HEK293 (cell line): ENCODE results near the gene SELENOW.
A peak's percentile ranks its signal among the peaks of the same experiment; 100 is the strongest.

Experiments used
- GLIS2 ChIP-seq: fragments of 450-650 bp; formaldehyde crosslinking; IDR thresholded peaks from 2 replicates; pipeline ENCODE4 v1.5.1; 2016; ENCODE audit warnings: missing biosample characterization, missing genetic modification characterization
- INSM2 ChIP-seq: fragments of 450-650 bp; formaldehyde crosslinking; IDR thresholded peaks from 2 replicates; pipeline ENCODE4 v1.5.1; 2016; ENCODE audit warnings: missing biosample characterization, missing genetic modification characterization
- KLF1 ChIP-seq: fragments of 450-650 bp; formaldehyde crosslinking; IDR thresholded peaks from 2 replicates; pipeline ENCODE4 v1.5.1; 2016; ENCODE audit warnings: missing biosample characterization, missing genetic modification characterization
- KLF7 ChIP-seq: fragments of 450-650 bp; formaldehyde crosslinking; IDR thresholded peaks from 2 replicates; pipeline ENCODE4 v1.5.1; 2016; ENCODE audit warnings: missing biosample characterization, missing genetic modification characterization, borderline replicate concordance
- MEIS1 ChIP-seq: sonication (generic); formaldehyde crosslinking; IDR thresholded peaks from 2 replicates; pipeline ENCODE4 v1.8.1; 2022; ENCODE audit warnings: missing genetic modification reagents, mild to moderate bottlenecking, borderline replicate concordance
- PBX3 ChIP-seq: sonication (generic); formaldehyde crosslinking; IDR thresholded peaks from 2 replicates; pipeline ENCODE4 v1.8.1; 2022; ENCODE audit warnings: mild to moderate bottlenecking, moderate library complexity, missing genetic modification reagents
- PRDM6 ChIP-seq: fragments of 450-650 bp; formaldehyde crosslinking; IDR thresholded peaks from 2 replicates; pipeline ENCODE4 v1.5.1; 2017; ENCODE audit warnings: missing biosample characterization, missing genetic modification characterization
- REST ChIP-seq: fragments of 450-650 bp; formaldehyde crosslinking; IDR thresholded peaks from 2 replicates; pipeline ENCODE4 v1.5.1; 2016; ENCODE audit warnings: missing biosample characterization, missing genetic modification characterization
- SCRT1 ChIP-seq: fragments of 450-650 bp; formaldehyde crosslinking; IDR thresholded peaks from 2 replicates; pipeline ENCODE4 v1.5.1; 2016; ENCODE audit warnings: missing biosample characterization, missing genetic modification characterization, borderline replicate concordance
- SETDB1 ChIP-seq: IDR thresholded peaks from one replicate; pipeline ENCODE4 v1.6.1; 2017; ENCODE audit warnings: mild to moderate bottlenecking, low read length, moderate library complexity, mixed read lengths; ENCODE audit not compliant: insufficient read length
- YY1 ChIP-seq: fragments of 450-650 bp; formaldehyde crosslinking; IDR thresholded peaks from 2 replicates; pipeline ENCODE4 v1.5.1; 2018; ENCODE audit warnings: missing biosample characterization, missing genetic modification characterization
- YY2 ChIP-seq: fragments of 450-650 bp; formaldehyde crosslinking; IDR thresholded peaks from 2 replicates; pipeline ENCODE4 v1.5.1; 2016; ENCODE audit warnings: missing biosample characterization, missing genetic modification characterization
- ZBTB21 ChIP-seq: fragments of 450-650 bp; formaldehyde crosslinking; IDR thresholded peaks from 2 replicates; pipeline ENCODE4 v1.5.1; 2017; ENCODE audit warnings: missing biosample characterization, missing genetic modification characterization
- ZBTB44 ChIP-seq: fragments of 450-650 bp; IDR thresholded peaks from 2 replicates; pipeline ENCODE4 v1.5.1; 2018; ENCODE audit warnings: missing biosample characterization, mild to moderate bottlenecking, missing genetic modification characterization
- ZEB2 ChIP-seq: fragments of 450-650 bp; formaldehyde crosslinking; IDR thresholded peaks from 2 replicates; pipeline ENCODE4 v1.5.1; 2016; ENCODE audit warnings: missing biosample characterization, missing genetic modification characterization
- ZNF169 ChIP-seq: fragments of 450-650 bp; formaldehyde crosslinking; IDR thresholded peaks from 2 replicates; pipeline ENCODE4 v1.5.1; 2016; ENCODE audit warnings: missing biosample characterization, missing genetic modification characterization
- ZNF19 ChIP-seq: fragments of 450-650 bp; formaldehyde crosslinking; IDR thresholded peaks from 2 replicates; pipeline ENCODE4; 2016; ENCODE audit warnings: missing biosample characterization, missing genetic modification characterization, low read depth
- ZNF366 ChIP-seq: fragments of 450-650 bp; formaldehyde crosslinking; conservative IDR thresholded peaks from 2 replicates; pipeline ENCODE4 v1.5.1; 2016; ENCODE audit warnings: missing biosample characterization, missing genetic modification characterization
- ZNF433 ChIP-seq: fragments of 450-650 bp; formaldehyde crosslinking; IDR thresholded peaks from 2 replicates; pipeline ENCODE4 v1.5.1; 2016; ENCODE audit warnings: missing biosample characterization, missing genetic modification characterization, low read depth
- ZNF488 ChIP-seq: fragments of 450-650 bp; formaldehyde crosslinking; IDR thresholded peaks from 2 replicates; pipeline ENCODE4 v1.5.1; 2016; ENCODE audit warnings: missing biosample characterization, missing genetic modification characterization
- ZNF664 ChIP-seq: fragments of 450-650 bp; formaldehyde crosslinking; IDR thresholded peaks from 2 replicates; pipeline ENCODE4 v1.5.1; 2016; ENCODE audit warnings: missing biosample characterization, missing genetic modification characterization
- ZNF843 ChIP-seq: fragments of 450-650 bp; formaldehyde crosslinking; IDR thresholded peaks from 2 replicates; pipeline ENCODE4 v1.5.1; 2016; ENCODE audit warnings: missing biosample characterization, missing genetic modification characterization
- ZSCAN23 ChIP-seq: fragments of 450-650 bp; formaldehyde crosslinking; IDR thresholded peaks from 2 replicates; pipeline ENCODE4 v1.5.1; 2016; ENCODE audit warnings: missing biosample characterization, missing genetic modification characterization
- ZXDB ChIP-seq: fragments of 450-650 bp; formaldehyde crosslinking; IDR thresholded peaks from 2 replicates; pipeline ENCODE4 v1.5.1; 2016; ENCODE audit warnings: missing biosample characterization, missing genetic modification characterization

Gene SELENOW

GRCh38 chr19:47778049-47778953 is at the start of gene SELENOW (continued):
- TF ChIP-seq REST (tag by site-specific recombination) (no peak), ZSCAN23 (tag by site-specific recombination) (no peak), GLIS2 (tag by site-specific recombination) (peak; percentile 94), YY2 (tag by site-specific recombination) (peak; percentile 53; the same call in 1 of the 2 replicates), ZBTB21 (tag by site-specific recombination) (no peak), PBX3 (CRISPR knock-in tag) (peak; percentile 86), ZBTB44 (tag by site-specific recombination) (no peak), INSM2 (peak; percentile 55; the same call in 1 of the 2 replicates), ZNF366 (tag by site-specific recombination) (peak; percentile 77), KLF7 (peak; percentile 100), ZEB2 (peak; percentile 72), YY1 (0 out of 2 replicates have a peak, but pooled peaks have one; percentile 42), SETDB1 (no peak), MEIS1 (CRISPR knock-in tag) (no peak), ZNF169 (tag by site-specific recombination) (no peak), ZNF664 (tag by site-specific recombination) (0 out of 2 replicates have a peak, but pooled peaks have one; percentile 13), ZXDB (tag by site-specific recombination) (peak; percentile 93), SCRT1 (tag by site-specific recombination) (peak; percentile 43; the same call in 1 of the 2 replicates), ZNF433 (tag by site-specific recombination) (no peak), ZNF843 (tag by site-specific recombination) (peak; percentile 75; the same call in 1 of the 2 replicates), PRDM6 (tag by site-specific recombination) (no peak), ZNF19 (no peak), KLF1 (tag by site-specific recombination) (peak; percentile 99), ZNF488 (tag by site-specific recombination) (no peak)
